NOMO-1 (cell line): ENCODE results near the gene CTAG2.
"Not testable (repeated sequence)": the region's sequence is repeated elsewhere in the genome, so short reads cannot be mapped to it uniquely, and the experiment has no call there.

ENCODE experiments used
- DNase-seq, 2 experiments: peaks; one replicate each; lab custom pipeline; 2025; ENCODE audit not compliant: unreplicated experiment in 2 of 2; lab: John Stamatoyannopoulos, UW

Gene CTAG2

DNA sequence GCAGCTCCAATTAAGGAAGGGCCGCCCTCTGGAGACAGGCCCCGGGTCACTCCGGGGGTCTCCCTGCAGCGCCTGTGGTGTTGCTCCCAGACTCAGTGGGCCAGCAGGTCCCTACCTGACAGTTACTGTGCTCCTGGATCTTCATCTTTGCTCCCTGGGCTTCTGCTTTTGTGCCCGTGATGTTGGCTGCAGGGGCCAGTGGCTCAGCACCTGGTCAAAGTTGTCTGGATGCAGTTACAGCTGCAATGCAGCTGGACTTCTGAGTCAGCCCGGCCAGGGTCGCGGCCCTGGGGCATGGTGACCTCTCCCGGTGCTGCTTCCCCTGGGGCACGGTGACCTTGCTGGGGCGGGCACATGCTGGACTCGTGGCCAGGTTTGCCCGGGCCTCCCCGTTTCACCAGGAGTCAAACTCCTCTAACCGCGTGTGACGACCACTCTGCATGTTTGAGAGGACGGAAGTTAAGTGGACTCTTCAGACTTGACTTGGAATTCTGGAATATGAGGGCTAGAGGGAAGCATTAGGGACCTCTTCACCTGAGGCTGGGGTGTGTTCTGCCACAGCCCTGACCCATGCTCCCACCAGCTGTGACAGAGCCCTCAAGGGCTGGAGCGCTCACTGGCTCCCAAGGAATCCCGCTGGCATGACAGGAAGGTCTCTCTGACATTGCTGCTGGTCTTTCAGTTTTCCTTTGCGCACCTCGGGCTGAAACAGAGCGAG lies 3.7 kb downstream of the CTAG2 start:
- no peak for DNase-seq

- no peak for DNase-seq
Measured at GRCh38 chrX:154648931-154649330, 4.4 kb downstream of the CTAG2 start.

- not testable (repeated sequence) for DNase-seq
Measured at GRCh38 chrX:154645745-154646378, 7.5 kb downstream of the CTAG2 start.

DNA sequence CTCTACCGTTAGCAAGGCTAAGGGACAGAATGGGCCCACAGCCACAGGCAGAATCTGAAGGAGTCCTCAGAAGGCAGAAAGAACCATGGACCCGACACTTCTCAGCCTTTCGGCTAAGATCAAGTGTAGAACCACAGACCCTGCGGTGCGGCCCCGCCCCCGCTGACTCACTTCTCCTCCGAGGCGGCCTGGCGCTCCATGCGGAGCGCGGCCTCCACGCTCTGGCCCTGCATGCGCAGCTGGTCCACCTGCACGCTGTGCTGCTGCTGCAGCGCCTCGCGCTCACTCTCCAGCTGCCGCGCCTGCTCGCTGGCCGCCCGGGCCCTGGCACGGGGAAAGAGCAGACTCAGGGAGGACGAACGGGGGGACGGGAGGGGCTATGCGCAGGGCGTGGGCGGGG lies 9.7 kb downstream of the CTAG2 start:
- not testable (repeated sequence) for DNase-seq

GRCh38 chrX:154641740-154642139 lies 11.6 kb downstream of the CTAG2 start:
- not testable (repeated sequence) for DNase-seq

- DNase-seq: not testable (repeated sequence)
Measured at GRCh38 chrX:154633661-154634060, 19.7 kb downstream of the CTAG2 start.

GRCh38 chrX:154630949-154631348 lies 22.4 kb downstream of the CTAG2 start:
- DNase-seq: not testable (repeated sequence)

DNA sequence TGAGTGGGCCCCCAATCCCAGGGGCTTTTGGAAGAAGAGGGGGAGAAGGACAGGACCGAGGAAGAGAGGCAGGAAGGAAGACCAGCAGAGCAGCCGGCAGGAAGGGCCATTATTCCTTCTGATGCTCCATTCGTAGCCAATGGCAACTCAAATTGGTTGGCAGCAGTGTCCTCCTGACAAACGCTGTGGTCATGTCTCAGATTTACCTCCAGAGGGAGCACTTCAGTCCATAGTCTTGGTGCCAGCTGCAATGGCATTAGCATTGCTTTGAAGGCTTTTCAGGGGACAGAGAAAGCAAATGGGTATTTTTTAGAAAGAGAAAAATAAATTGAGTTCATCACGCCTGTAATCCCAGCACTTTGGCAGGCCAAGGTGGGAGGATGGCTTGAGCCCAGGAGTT lies 24.4 kb downstream of the CTAG2 start:
- not testable (repeated sequence) for DNase-seq

DNA sequence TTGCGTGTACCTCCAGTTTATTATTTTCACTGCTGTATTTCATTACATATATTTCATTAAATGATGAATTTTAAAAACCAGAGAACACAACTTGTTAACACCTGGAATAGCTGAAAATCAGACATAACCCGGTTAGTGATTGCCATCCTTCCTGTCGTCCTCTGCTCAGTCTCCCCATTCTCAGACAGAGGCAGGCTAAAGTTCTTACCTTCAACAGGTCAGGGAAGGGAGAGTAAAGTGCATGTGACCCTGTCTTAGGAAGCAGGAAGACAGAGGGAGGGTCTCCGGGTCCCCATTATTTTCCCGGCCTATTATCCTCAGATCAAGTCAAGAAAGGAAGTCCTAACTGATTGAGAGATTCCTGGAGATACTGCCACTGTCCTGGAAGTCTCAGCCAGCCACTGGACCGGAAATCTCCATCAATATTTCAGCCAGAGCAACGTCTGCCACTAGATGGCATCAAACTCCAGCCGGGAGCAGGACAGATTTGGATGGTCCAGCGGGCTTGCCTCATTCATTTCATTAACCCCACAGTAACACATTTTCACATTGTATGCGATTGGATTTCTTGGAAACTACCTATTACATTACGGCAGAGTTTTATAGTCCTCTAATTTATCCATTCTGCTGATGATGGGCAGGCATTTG lies 32.5 kb downstream of the CTAG2 start:
- not testable (repeated sequence) for DNase-seq

GRCh38 chrX:154619182-154619581 lies 34.2 kb downstream of the CTAG2 start, which contains the start of gene CTAG1B:
CTAG1B (minus strand) TSS chrX:154619282; CDS start chrX:154619218, 64 bp downstream.
- DNase-seq: not testable (repeated sequence)

GRCh38 chrX:154613586-154613985 lies 39.8 kb downstream of the CTAG2 start:
- DNase-seq: not testable (repeated sequence)

DNA sequence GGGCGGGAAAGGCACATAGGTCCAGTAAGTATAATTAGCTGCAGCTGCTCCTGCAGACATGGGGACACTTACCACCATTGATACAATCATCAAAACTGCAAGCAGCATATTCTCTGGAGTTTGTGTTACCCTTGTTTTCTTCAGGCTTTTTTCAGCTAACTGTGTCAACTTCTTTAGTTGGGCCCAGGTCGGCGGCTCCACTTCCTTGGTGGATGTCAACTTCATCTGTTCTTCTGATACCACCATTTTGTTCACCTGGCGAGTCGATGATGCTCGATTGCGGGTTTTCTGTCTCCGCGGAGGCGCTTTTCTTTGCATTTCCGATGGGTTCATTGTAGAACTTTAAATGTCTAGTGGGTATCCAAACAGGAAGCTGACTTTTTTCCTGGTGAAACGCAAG lies 42.2 kb downstream of the CTAG2 start:
- not testable (repeated sequence) for DNase-seq

- DNase-seq: not testable (repeated sequence)
Measured at GRCh38 chrX:154608823-154609222, 44.6 kb downstream of the CTAG2 start.

DNA sequence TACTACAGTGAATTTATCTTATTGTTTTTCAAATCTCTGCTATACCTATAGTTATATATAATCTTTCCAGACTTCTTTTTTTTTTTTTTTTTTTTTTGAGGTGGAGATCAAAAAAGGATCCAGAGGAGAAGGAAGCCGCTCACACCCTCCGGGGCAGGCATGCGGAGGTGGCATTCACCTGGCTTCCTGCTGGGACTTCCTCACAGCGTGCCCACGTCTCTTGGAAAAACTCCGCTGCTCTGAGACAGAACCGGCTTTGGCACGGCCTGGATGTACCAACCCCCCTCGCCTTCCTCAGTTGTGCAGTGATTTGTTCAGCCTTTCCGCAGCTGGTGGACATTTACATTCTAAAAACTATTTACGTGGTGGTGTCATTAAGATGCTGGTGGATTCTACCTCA lies 45.4 kb downstream of the CTAG2 start:
- not testable (repeated sequence) for DNase-seq

- DNase-seq: no peak
Measured at GRCh38 chrX:154607370-154607769, 46.0 kb downstream of the CTAG2 start.

DNA sequence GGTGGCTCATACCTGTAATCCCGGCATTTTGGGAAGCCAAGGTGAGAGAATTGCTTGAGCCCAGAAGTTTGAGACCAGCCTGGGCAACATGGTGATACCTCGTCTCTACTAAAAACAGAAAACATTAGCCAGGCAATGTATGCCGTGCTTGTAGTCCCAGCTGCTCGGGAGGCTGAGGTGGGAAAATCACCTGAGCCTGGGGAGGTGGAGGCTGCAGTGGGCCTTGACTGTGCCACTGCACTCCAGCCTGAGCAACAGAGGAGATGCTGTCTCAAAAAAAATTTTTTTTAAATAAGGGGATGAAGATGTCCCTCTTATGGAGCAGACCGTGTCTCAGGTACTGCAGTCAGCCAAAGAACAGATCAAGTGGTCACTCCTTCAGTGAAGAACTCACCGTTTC lies 47.8 kb downstream of the CTAG2 start:
- DNase-seq: no peak

DNA sequence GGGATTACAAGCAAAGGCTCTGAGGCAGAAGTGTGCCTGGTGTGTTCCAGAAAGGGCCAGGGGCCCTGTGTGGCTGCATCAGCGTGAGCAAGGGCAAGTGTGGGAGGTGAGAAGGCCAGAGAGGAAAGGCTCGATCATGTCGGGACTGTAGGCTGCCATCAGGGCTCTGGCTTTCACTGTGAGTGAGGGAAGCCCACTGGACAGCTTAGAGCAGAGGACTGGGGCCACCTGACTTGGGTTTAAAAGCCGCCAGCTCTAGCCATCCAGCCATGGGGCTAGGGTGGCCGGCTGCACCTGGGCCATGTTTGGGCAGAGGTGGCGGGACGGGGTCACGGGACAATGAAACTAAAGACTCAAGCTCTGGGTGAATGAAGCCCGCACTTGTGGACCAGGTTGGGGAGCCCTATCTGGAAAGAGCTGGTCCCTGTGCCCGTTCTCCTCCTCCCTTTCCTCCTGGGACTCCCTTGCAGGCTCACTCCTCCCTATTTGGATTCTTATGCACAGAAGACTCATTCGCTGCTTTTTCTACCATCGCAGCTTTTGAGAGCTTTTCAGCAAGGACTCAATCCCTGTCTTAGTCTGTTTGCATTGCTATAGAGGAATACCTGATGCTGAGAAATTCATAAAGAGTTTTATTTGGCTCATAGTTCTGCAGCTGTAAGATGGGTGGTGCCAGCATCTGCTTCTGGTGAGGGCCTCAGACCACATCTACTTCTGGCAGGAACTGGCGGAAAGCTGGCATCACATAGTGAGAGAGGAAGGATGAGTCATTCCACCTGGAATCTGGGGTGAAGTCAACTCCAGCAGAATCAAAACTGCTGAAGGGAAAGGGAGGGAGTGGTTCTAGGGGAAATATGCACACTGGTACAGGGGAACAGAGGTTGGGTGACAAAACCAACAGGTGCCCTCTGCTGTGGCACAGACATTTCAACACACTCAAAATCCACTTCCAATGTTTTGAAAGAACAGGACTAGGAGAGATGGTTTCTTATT lies 49.6 kb downstream of the CTAG2 start:
- DNase-seq: no peak

GRCh38 chrX:154602766-154603437 lies 50.5 kb downstream of the CTAG2 start:
- no peak for DNase-seq

GRCh38 chrX:154602226-154602625 lies 51.2 kb downstream of the CTAG2 start:
- DNase-seq: no peak
